ENCODE data around the gene CTPS2.

The CTPS2 gene

GRCh38 chrX:16711893-16712547 lies 449 bp downstream of the CTPS2 start:
- no peak for DNase-seq

GRCh38 chrX:16711219-16711811 lies 1.2 kb downstream of the CTPS2 start:
- no peak for DNase-seq

- DNase-seq, result no peak
Measured at GRCh38 chrX:16708016-16708415, 4.5 kb downstream of the CTPS2 start.

- DNase-seq, result no peak
Measured at GRCh38 chrX:16705370-16705769, 7.1 kb downstream of the CTPS2 start.

- no peak for DNase-seq
Measured at GRCh38 chrX:16702700-16703599, 9.5 kb downstream of the CTPS2 start.

- DNase-seq, result no peak
Measured at GRCh38 chrX:16700734-16701133, 11.7 kb downstream of the CTPS2 start.

- no peak for DNase-seq
Measured at GRCh38 chrX:16699389-16699788, 13.1 kb downstream of the CTPS2 start.

- no peak for DNase-seq
Measured at GRCh38 chrX:16696956-16697355, 15.5 kb downstream of the CTPS2 start.

GRCh38 chrX:16695079-16695676 lies 17.3 kb downstream of the CTPS2 start:
- peak; percentile 29 for DNase-seq

GRCh38 chrX:16687514-16687913 lies 25.0 kb downstream of the CTPS2 start:
- DNase-seq, result no peak

- no peak for DNase-seq
Measured at GRCh38 chrX:16683007-16683664, 29.3 kb downstream of the CTPS2 start.

- no peak for DNase-seq
Measured at GRCh38 chrX:16678689-16679088, 33.8 kb downstream of the CTPS2 start.

GRCh38 chrX:16671005-16671404 lies 41.5 kb downstream of the CTPS2 start:
- peak; percentile 13 for DNase-seq

- no peak for DNase-seq
Measured at GRCh38 chrX:16666541-16666940, 45.9 kb downstream of the CTPS2 start.

GRCh38 chrX:16665089-16665488 lies 47.4 kb downstream of the CTPS2 start:
- no peak for DNase-seq

GRCh38 chrX:16664626-16665025 lies 47.8 kb downstream of the CTPS2 start:
- DNase-seq, result no peak

- no peak for DNase-seq
Measured at GRCh38 chrX:16664074-16664473, 48.4 kb downstream of the CTPS2 start.

- DNase-seq, result no peak
Measured at GRCh38 chrX:16662402-16662801, 50.1 kb downstream of the CTPS2 start.

- DNase-seq, result no peak
Measured at GRCh38 chrX:16661495-16661894, 51.0 kb downstream of the CTPS2 start.

- DNase-seq, result no peak
Measured at GRCh38 chrX:16659321-16659720, 53.1 kb downstream of the CTPS2 start.

- DNase-seq, result no peak
Measured at GRCh38 chrX:16658284-16658683, 54.2 kb downstream of the CTPS2 start.

GRCh38 chrX:16654093-16654492 lies 58.4 kb downstream of the CTPS2 start:
- no peak for DNase-seq

GRCh38 chrX:16653424-16653823 lies 59.0 kb downstream of the CTPS2 start:
- no peak for DNase-seq

Measured in NCI-H526 treated with DMSO at 0.1 percent for 48 hours (cell line).